Stimulated activated CD8-positive, alpha-beta memory T cell treated with anti-CD3 and anti-CD28 coated beads, Interleukin-4, amount 100 ng/mL, for 24 hours (primary cell): ENCODE results near the gene KHDC1.
"Not testable (repeated sequence)": the region's sequence is repeated elsewhere in the genome, so short reads cannot be mapped to it uniquely, and the experiment has no call there.

ENCODE experiments used
- DNase-seq: peaks from one replicate; pipeline ENCODE4 v3.0.0-alpha.2; 2020; ENCODE audit warnings: low read depth

KHDC1 gene

GRCh38 chr6:73248192-73248903 lies 14.6 kb downstream of the KHDC1 start:
- no peak for DNase-seq

GRCh38 chr6:73242001-73242400 lies 21.0 kb downstream of the KHDC1 start:
- DNase-seq = no peak

GRCh38 chr6:73240730-73241129 lies 22.3 kb downstream of the KHDC1 start:
- DNase-seq = no peak

- no peak for DNase-seq
Measured at GRCh38 chr6:73236144-73236750, 26.7 kb downstream of the KHDC1 start.

- no peak for DNase-seq
Measured at GRCh38 chr6:73234733-73235132, 28.3 kb downstream of the KHDC1 start.

- DNase-seq = not testable (repeated sequence)
Measured at GRCh38 chr6:73233971-73234370, 29.0 kb downstream of the KHDC1 start.

GRCh38 chr6:73233048-73233447 lies 29.9 kb downstream of the KHDC1 start:
- no peak for DNase-seq

- DNase-seq = no peak
Measured at GRCh38 chr6:73231986-73232391, 31.0 kb downstream of the KHDC1 start.

GRCh38 chr6:73227606-73228255 lies 35.3 kb downstream of the KHDC1 start:
- no peak for DNase-seq

GRCh38 chr6:73225396-73225795 lies 37.6 kb downstream of the KHDC1 start, which contains the start of gene KHDC1L:
TSS of gene KHDC1L (minus strand) at chr6:73225496. CDS start at chr6:73225408, 88 bp downstream.
- no peak for DNase-seq

GRCh38 chr6:73216859-73217258 lies 46.1 kb downstream of the KHDC1 start:
- no peak for DNase-seq

GRCh38 chr6:73209117-73209516 lies 53.9 kb downstream of the KHDC1 start:
- DNase-seq = no peak

GRCh38 chr6:73207221-73207837 lies 55.7 kb downstream of the KHDC1 start:
- DNase-seq = no peak

GRCh38 chr6:73204252-73204651 lies 58.7 kb downstream of the KHDC1 start:
- DNase-seq = no peak

GRCh38 chr6:73203098-73203497 lies 59.9 kb downstream of the KHDC1 start:
- no peak for DNase-seq

- DNase-seq = no peak
Measured at GRCh38 chr6:73200735-73201134, 62.3 kb downstream of the KHDC1 start.

GRCh38 chr6:73200247-73200646 lies 62.7 kb downstream of the KHDC1 start:
- no peak for DNase-seq

GRCh38 chr6:73194744-73195143 lies 68.3 kb downstream of the KHDC1 start:
- no peak for DNase-seq

- DNase-seq = not testable (repeated sequence)
Measured at GRCh38 chr6:73193302-73193701, 69.7 kb downstream of the KHDC1 start.
